Type B pancreatic cell (in vitro differentiated cells): ENCODE results near the gene ZNF615. TPM values are rescaled to one million over a fixed set of nuclear protein-coding genes. Genes with fewer than 3 reads are reported as not detected.
"Not testable (repeated sequence)": the region's sequence is repeated elsewhere in the genome, so short reads cannot be mapped to it uniquely, and the experiment has no call there.

Experiments
- DNase-seq: peaks from one replicate; pipeline ENCODE4 v3.0.0; 2021; ENCODE audit warnings: mixed read lengths; ENCODE audit not compliant: unreplicated experiment; ENCODE audit errors: extremely low spot score
- H3K27ac Mint-ChIP-seq: 2 replicates; pipeline ENCODE4 v1.8.0; 2021; ENCODE audit warnings: mild to moderate bottlenecking, mixed read lengths
- H3K27me3 Mint-ChIP-seq: 2 replicates; pipeline ENCODE4 v1.8.0; 2021; ENCODE audit warnings: mixed read lengths
- H3K36me3 Mint-ChIP-seq: 2 replicates; pipeline ENCODE4 v1.8.0; 2021; ENCODE audit warnings: mixed read lengths
- H3K4me1 Mint-ChIP-seq: one replicate; pipeline ENCODE4 v1.8.0; 2021; ENCODE audit warnings: mixed read lengths; ENCODE audit not compliant: unreplicated experiment
- H3K4me3 Mint-ChIP-seq: 2 replicates; pipeline ENCODE4 v1.8.0; 2021; ENCODE audit warnings: mild to moderate bottlenecking, mixed read lengths
- H3K9me3 Mint-ChIP-seq: 2 replicates; pipeline ENCODE4 v1.8.0; 2021; ENCODE audit warnings: mixed read lengths
- total RNA-seq: library from RNA; stranded (reverse); gene quantifications from 2 replicates; pipeline ENCODE4 v1.2.1, GENCODE V29; 2021; ENCODE audit warnings: low replicate concordance
- TF ChIP-seq, protein P1 (sequence below): fragments of 200-600 bp; sonication (generic); conservative IDR thresholded peaks from 2 replicates; pipeline ENCODE4 v1.5.0; 2021; ENCODE audit warnings: antibody characterized with exemption, mild to moderate bottlenecking

The ZNF615 gene
- total RNA-seq, 1 donor from 2014 or later: 14.2 TPM

DNA sequence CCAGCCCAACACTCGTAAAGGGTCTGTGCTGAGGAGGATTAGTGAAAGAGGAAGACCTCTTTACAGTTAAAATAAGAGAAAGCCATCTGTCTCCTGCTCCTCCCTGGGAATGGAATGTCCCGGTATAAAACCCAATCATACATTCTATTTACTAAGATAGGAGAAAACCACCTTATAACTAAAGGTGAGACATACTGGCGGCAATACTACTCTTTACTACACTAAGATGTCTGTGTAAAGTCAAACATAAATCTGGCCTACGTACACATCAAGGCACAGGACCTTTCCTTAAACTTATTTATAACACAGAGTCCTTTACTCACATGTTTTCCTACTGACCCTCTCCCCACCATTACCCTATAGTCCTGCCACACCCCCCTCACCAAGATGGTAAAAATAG, 24.6 kb downstream of the ZNF615 start:
- peaks cover 14% of the 10 kb centered on the region for H3K9me3 Mint-ChIP-seq
- H3K4me3 Mint-ChIP-seq: no peak overlapping the region
- peaks cover 37% of the 10 kb centered on the region for H3K36me3 Mint-ChIP-seq
- H3K4me1 Mint-ChIP-seq: peaks cover 8% of the 10 kb centered on the region
- H3K27ac Mint-ChIP-seq: no peak overlapping the region
- DNase-seq: no peak
- no peaks in the 10 kb centered on the region for H3K27me3 Mint-ChIP-seq
- TF ChIP-seq, protein P1, sequence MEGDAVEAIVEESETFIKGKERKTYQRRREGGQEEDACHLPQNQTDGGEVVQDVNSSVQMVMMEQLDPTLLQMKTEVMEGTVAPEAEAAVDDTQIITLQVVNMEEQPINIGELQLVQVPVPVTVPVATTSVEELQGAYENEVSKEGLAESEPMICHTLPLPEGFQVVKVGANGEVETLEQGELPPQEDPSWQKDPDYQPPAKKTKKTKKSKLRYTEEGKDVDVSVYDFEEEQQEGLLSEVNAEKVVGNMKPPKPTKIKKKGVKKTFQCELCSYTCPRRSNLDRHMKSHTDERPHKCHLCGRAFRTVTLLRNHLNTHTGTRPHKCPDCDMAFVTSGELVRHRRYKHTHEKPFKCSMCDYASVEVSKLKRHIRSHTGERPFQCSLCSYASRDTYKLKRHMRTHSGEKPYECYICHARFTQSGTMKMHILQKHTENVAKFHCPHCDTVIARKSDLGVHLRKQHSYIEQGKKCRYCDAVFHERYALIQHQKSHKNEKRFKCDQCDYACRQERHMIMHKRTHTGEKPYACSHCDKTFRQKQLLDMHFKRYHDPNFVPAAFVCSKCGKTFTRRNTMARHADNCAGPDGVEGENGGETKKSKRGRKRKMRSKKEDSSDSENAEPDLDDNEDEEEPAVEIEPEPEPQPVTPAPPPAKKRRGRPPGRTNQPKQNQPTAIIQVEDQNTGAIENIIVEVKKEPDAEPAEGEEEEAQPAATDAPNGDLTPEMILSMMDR: no peak

DNA sequence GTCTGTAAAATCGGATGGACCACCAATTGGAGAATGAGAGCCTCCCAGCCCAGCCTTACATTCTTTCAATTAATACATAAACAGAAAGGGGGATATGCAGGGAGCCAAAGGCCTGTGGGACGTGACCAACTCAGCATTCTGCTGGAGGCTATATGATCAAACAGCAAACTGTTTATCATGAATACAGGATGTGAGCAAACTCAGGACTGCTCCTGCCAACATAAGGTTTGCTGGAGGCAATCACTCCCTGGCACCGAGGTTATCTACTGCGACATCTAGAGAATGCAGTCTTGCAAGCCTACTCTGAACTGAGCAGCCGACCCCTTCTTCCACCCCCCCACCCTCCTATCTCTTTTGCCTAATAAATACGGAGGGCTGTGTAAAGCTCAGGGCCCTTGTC, 27.1 kb downstream of the ZNF615 start:
- DNase-seq, H3K27me3 Mint-ChIP-seq, H3K27ac Mint-ChIP-seq, H3K4me1 Mint-ChIP-seq, H3K4me3 Mint-ChIP-seq: not testable (repeated sequence)
- H3K36me3 Mint-ChIP-seq: peaks cover 46% of the 10 kb centered on the region
- H3K9me3 Mint-ChIP-seq: peaks cover 12% of the 10 kb centered on the region

GRCh38 chr19:51980116-51980736, 27.8 kb downstream of the ZNF615 start:
- Mint-ChIP-seq H3K36me3 (peaks cover 46% of the 10 kb centered on the region), H3K4me1 (no peaks in the 10 kb centered on the region), H3K27ac (no peak overlapping the region)

DNA sequence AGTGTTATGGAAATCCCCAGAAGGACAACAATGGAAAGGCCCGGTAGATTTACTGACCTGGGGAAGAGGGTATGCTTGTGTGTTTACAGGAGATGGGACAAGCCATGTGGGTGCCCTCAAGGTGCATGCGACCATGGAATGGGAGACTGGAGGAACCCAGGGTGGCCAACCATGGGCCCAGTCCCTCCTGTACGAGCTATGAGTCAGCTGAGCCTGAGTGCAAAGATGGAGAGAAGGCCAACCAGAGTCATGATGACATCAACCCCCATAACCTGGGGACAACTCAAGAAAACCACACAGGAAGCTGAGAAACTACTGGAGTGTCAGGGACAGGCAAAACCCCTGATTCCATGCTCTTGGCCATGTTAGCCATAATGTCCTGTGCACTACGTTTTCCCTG, 29.1 kb downstream of the ZNF615 start:
- H3K9me3 Mint-ChIP-seq: peaks cover 12% of the 10 kb centered on the region
- TF ChIP-seq, protein P1: no peak

More at GRCh38 chr19:51980116-51980736, 27.8 kb downstream of the ZNF615 start:
- Mint-ChIP-seq H3K9me3 (peaks cover 12% of the 10 kb centered on the region), H3K4me3 (no peak overlapping the region), H3K27me3 (no peaks in the 10 kb centered on the region)
- TF ChIP-seq, protein P1: no peak
- DNase-seq: no peak

GRCh38 chr19:51977346-51977745, 30.7 kb downstream of the ZNF615 start:
- no peak overlapping the region for H3K27ac Mint-ChIP-seq
- H3K9me3 Mint-ChIP-seq: peaks cover 16% of the 10 kb centered on the region
- no peaks in the 10 kb centered on the region for H3K4me1 Mint-ChIP-seq
- H3K4me3 Mint-ChIP-seq: no peak overlapping the region
- no peaks in the 10 kb centered on the region for H3K27me3 Mint-ChIP-seq
- H3K36me3 Mint-ChIP-seq: peaks cover 62% of the 10 kb centered on the region
- TF ChIP-seq, protein P1: no peak
- DNase-seq: no peak

More for the DNA sequence above, 29.1 kb downstream of the ZNF615 start:
- Mint-ChIP-seq H3K36me3 (peaks cover 53% of the 10 kb centered on the region), H3K4me3 (no peak overlapping the region), H3K4me1 (no peaks in the 10 kb centered on the region), H3K27me3 (no peaks in the 10 kb centered on the region), H3K27ac (no peak overlapping the region)
- DNase-seq: no peak

- peaks cover 17% of the 10 kb centered on the region for H3K9me3 Mint-ChIP-seq
- H3K4me3 Mint-ChIP-seq: no peak overlapping the region
- H3K27me3 Mint-ChIP-seq: no peaks in the 10 kb centered on the region
- no peaks in the 10 kb centered on the region for H3K4me1 Mint-ChIP-seq
- no peak overlapping the region for H3K27ac Mint-ChIP-seq
- TF ChIP-seq, protein P1: no peak
- H3K36me3 Mint-ChIP-seq: peaks cover 67% of the 10 kb centered on the region
- no peak for DNase-seq
Measured at GRCh38 chr19:51976852-51977251, 31.2 kb downstream of the ZNF615 start.

DNA sequence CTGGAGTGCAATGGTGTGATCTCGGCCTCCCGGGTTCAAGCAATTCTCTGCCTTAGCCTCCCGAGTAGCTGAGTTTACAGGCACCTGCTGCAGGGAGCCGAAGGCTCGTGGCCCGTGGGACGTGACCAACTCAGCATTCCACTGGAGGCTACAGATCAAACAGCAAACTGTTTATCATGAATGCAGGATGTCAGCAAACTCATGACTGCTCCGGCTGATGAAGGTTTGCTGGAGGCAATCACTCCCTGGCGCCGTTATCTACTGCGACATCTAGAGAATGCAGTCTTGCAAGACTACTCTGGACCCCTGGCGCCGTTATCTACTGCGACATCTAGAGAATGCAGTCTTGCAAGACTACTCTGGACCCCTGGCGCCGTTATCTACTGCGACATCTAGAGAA, 32.2 kb downstream of the ZNF615 start:
- H3K4me3 Mint-ChIP-seq, DNase-seq, H3K27me3 Mint-ChIP-seq, H3K27ac Mint-ChIP-seq, H3K4me1 Mint-ChIP-seq: not testable (repeated sequence)
- H3K36me3 Mint-ChIP-seq: peaks cover 71% of the 10 kb centered on the region
- H3K9me3 Mint-ChIP-seq: peaks cover 26% of the 10 kb centered on the region
